Retinal pigment epithelial cell (primary cell): Measurements from ENCODE around the gene NECAB3.

Source experiments
- DNase-seq: peaks from one replicate; pipeline ENCODE4 v3.0.0-alpha.2; 2010; ENCODE audit warnings: low read depth
- H3K4me3 ChIP-seq: 2 replicates; pipeline ENCODE4 v1.5.1; 2011; ENCODE audit warnings: mild to moderate bottlenecking, low read length, control low read depth, moderate library complexity
- TF ChIP-seq, protein P1 (sequence below): conservative IDR thresholded peaks from 2 replicates; pipeline ENCODE4 v1.5.1; 2011; ENCODE audit warnings: low read depth, low read length, control low read depth, inconsistent platforms

Gene NECAB3

GRCh38 chr20:33713865-33714367, 39.7 kb upstream of the NECAB3 start:
- TF ChIP-seq, protein P1, sequence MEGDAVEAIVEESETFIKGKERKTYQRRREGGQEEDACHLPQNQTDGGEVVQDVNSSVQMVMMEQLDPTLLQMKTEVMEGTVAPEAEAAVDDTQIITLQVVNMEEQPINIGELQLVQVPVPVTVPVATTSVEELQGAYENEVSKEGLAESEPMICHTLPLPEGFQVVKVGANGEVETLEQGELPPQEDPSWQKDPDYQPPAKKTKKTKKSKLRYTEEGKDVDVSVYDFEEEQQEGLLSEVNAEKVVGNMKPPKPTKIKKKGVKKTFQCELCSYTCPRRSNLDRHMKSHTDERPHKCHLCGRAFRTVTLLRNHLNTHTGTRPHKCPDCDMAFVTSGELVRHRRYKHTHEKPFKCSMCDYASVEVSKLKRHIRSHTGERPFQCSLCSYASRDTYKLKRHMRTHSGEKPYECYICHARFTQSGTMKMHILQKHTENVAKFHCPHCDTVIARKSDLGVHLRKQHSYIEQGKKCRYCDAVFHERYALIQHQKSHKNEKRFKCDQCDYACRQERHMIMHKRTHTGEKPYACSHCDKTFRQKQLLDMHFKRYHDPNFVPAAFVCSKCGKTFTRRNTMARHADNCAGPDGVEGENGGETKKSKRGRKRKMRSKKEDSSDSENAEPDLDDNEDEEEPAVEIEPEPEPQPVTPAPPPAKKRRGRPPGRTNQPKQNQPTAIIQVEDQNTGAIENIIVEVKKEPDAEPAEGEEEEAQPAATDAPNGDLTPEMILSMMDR, result no peak

GRCh38 chr20:33711446-33711738, 37.2 kb upstream of the NECAB3 start:
- DNase-seq, result no peak
- H3K4me3 ChIP-seq, result no peak overlapping the region
- TF ChIP-seq, protein P1, result no peak

More at GRCh38 chr20:33713865-33714367, 39.7 kb upstream of the NECAB3 start:
- H3K4me3 ChIP-seq, result no peak overlapping the region
- no peak for DNase-seq

DNA sequence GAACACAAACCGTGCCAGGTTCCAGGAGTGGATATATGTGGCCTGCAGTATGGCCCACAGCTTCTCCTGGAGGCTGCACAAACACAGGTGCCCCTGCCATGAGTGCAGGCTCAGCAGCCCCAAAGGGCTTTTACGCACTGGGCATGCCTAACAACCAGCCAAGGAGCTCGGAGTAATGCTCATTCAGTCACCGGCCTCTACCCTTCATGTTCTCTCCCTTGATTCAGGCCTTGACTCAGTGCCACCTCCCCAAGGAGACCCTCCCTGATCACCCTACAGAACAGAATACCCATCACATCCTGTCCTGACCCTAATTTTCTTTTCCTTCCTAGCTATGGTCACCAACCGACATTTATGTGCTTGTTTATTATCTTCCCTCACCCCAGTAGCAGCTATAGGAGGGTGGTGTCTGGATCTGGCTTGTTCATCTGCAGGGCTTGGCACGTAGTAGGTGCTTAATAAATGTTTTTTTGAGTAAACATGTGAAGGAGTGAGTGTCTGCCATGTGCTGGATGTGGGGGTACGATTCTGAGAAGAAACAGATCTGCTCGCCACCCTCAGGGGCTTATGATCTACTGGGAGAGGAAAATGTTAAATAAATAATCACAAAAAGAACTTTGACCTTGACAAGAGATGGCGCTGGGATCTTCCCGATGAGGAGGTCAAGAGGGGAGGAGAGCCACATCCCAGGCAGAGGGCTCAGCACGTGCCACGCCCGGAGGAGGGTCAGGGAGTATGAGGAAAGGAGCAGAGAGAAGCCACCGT, 36.6 kb upstream of the NECAB3 start:
- no peak for DNase-seq
- H3K4me3 ChIP-seq, result no peak overlapping the region
- TF ChIP-seq, protein P1, result no peak

DNA sequence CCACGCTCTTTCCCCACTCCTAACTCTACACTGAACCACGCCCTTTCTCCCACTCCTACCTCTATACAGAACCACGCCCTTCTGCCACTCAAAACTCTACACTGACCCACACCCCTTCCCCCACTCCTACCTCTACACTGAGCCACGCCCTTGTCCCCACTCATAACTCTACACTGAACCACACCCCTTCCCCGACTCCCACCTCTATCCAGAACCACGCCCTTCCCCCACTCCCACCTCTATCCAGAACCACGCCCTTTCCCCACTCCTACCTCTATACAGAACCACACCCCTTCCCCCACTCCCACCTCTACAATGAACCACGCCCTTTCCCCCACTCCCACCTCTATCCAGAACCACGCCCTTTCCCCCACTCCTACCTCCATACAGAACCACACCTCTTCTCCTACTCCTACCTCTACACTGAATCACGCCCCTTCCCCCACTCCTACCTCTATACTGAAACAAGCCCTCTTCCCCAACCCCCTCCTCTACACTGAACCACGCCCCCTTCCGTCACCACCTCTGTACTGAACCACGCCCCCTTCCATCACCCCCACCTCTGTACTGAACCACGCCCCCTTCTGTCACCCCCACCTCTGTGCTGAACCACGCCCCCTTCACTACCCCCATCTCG, 35.8 kb upstream of the NECAB3 start:
- TF ChIP-seq, protein P1, result no peak
- no peak overlapping the region for H3K4me3 ChIP-seq
- DNase-seq, result no peak

GRCh38 chr20:33709398-33709797, 35.2 kb upstream of the NECAB3 start:
- no peak overlapping the region for H3K4me3 ChIP-seq
- TF ChIP-seq, protein P1, result no peak
- DNase-seq, result no peak

- no peak for DNase-seq
- no peak overlapping the region for H3K4me3 ChIP-seq
- TF ChIP-seq, protein P1, result no peak
Measured at GRCh38 chr20:33707668-33708067, 33.4 kb upstream of the NECAB3 start.
